ENCODE measurements around the gene MIA2.

- TF ChIP-seq REST (IDR thresholded peaks at IDR 0.05; ENCODE audit: insufficient read depth in 1 of 2, low read depth in 2 of 2, low read length in 2 of 2) (no peak), TAF1 (IDR thresholded peaks at IDR 0.05; ENCODE audit: borderline replicate concordance, insufficient read depth, low read length) (no peak), POLR2AphosphoS5 (IDR thresholded peaks at IDR 0.05; ENCODE audit: low read depth, low read length) (no peak), SIN3A (IDR thresholded peaks at IDR 0.05; ENCODE audit: borderline replicate concordance, insufficient read depth, low read length) (no peak)
These were observed 25.2 kb downstream of the MIA2 start for GRCh38 chr14:39258782-39259545.

All from PFSK-1 (cell line).